ENCODE measurements around the gene SH2D4B.

The SH2D4B gene

GRCh38 chr10:80545258-80545881 is 7.7 kb downstream of the SH2D4B start:
- no peak for DNase-seq

- DNase-seq: no peak
These were observed 14.5 kb downstream of the SH2D4B start for GRCh38 chr10:80552151-80552646.

- no peak for DNase-seq
These were observed 15.7 kb downstream of the SH2D4B start for GRCh38 chr10:80553436-80553835.

GRCh38 chr10:80554050-80554449 is 16.3 kb downstream of the SH2D4B start:
- no peak for DNase-seq

- no peak for DNase-seq
These were observed 17.7 kb downstream of the SH2D4B start for GRCh38 chr10:80555415-80555814.

GRCh38 chr10:80561950-80562349 is 24.2 kb downstream of the SH2D4B start:
- no peak for DNase-seq

- DNase-seq: no peak
These were observed 29.6 kb downstream of the SH2D4B start for GRCh38 chr10:80567292-80567691.

GRCh38 chr10:80569131-80569895 is 31.6 kb downstream of the SH2D4B start:
- no peak for DNase-seq

GRCh38 chr10:80571352-80571751 is 33.6 kb downstream of the SH2D4B start:
- DNase-seq: no peak

- no peak for DNase-seq
These were observed 41.6 kb downstream of the SH2D4B start for GRCh38 chr10:80579181-80579763.

- no peak for DNase-seq
These were observed 42.3 kb downstream of the SH2D4B start for GRCh38 chr10:80579849-80580637.

- DNase-seq: no peak
These were observed 43.2 kb downstream of the SH2D4B start for GRCh38 chr10:80580638-80581468.

GRCh38 chr10:80581469-80581835 is 43.8 kb downstream of the SH2D4B start:
- DNase-seq: no peak

GRCh38 chr10:80582286-80582960 is 44.7 kb downstream of the SH2D4B start:
- DNase-seq: no peak

GRCh38 chr10:80583685-80584084 is 46.0 kb downstream of the SH2D4B start:
- no peak for DNase-seq

- no peak for DNase-seq
These were observed 48.1 kb downstream of the SH2D4B start for GRCh38 chr10:80585812-80586211.

GRCh38 chr10:80588546-80588945 is 50.8 kb downstream of the SH2D4B start:
- no peak for DNase-seq

- DNase-seq: no peak
These were observed 52.1 kb downstream of the SH2D4B start for GRCh38 chr10:80589726-80590373.

GRCh38 chr10:80590585-80591125 is 53.0 kb downstream of the SH2D4B start:
- DNase-seq: no peak

GRCh38 chr10:80596391-80597257 is 58.9 kb downstream of the SH2D4B start:
- no peak for DNase-seq

Data from NCI-H2081 treated with DMSO at 0.1 percent for 48 hours (cell line).